Gastroesophageal sphincter (tissue), 3 donors: ENCODE results near the gene MTCL1.

ENCODE experiments used
- CTCF ChIP-seq, 4 experiments: fragments of 200-600 bp in 2 of 4; fragments of 450-650 bp in 2 of 4; sonication (generic) in 1 of 4; IDR thresholded peaks; one replicate each; pipeline ENCODE4 v1.5.1; 2017 to 2019; ENCODE audit warnings: antibody characterized with exemption in 4 of 4, mild to moderate bottlenecking in 2 of 4, moderate library complexity in 2 of 4
- EP300 ChIP-seq: sonication (generic); formaldehyde crosslinking; IDR thresholded peaks from one replicate; pipeline ENCODE4 v1.6.1; 2017; ENCODE audit warnings: antibody characterized with exemption, mild to moderate bottlenecking
- POLR2A ChIP-seq, 2 donors: fragments of 450-650 bp; IDR thresholded peaks; one replicate each; pipeline ENCODE4 v1.6.1; 2017; ENCODE audit warnings: antibody characterized with exemption in 2 of 2, mild to moderate bottlenecking in 2 of 2, moderate library complexity in 1 of 2
- POLR2AphosphoS5 ChIP-seq: sonication (generic); formaldehyde crosslinking; IDR thresholded peaks from one replicate; pipeline ENCODE4 v1.6.1; 2017; ENCODE audit warnings: antibody characterized with exemption

- TF ChIP-seq CTCF (IDR thresholded peaks at IDR 0.05) (no peak), EP300 (no peak), POLR2A (IDR thresholded peaks at IDR 0.05) (no peak), POLR2AphosphoS5 (no peak)
Measured at GRCh38 chr18:8787371-8787670, 82.0 kb downstream of the MTCL1 start.
